ENCODE measurements around the gene CACNA1A.
A peak's percentile ranks its signal among the peaks of the same experiment; 100 is the strongest.
"Not testable (repeated sequence)": the region's sequence is repeated elsewhere in the genome, so short reads cannot be mapped to it uniquely, and the experiment has no call there.

Gene CACNA1A

DNA sequence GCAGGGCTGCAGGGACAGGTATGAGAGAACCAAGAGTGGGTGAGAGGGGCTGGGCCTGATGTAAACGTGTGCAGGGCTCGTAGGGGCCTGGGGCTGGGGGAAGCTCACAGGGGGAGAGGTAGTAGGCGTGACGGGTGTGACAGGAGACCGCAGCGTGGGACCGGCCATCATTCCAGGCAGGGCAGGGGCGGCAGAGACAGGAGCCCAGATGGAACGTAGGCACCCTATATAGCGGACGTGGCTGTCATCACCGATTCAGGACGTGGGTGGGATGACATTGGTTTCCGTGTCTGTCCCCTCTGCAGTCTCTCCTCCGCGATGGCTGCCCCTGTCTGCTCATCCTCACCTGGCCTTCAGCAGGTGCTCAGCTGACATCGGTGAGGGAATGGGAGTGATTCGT is 307.6 kb downstream of the CACNA1A start:
- DNase-seq (ENCODE audit: low read depth), result no peak

DNA sequence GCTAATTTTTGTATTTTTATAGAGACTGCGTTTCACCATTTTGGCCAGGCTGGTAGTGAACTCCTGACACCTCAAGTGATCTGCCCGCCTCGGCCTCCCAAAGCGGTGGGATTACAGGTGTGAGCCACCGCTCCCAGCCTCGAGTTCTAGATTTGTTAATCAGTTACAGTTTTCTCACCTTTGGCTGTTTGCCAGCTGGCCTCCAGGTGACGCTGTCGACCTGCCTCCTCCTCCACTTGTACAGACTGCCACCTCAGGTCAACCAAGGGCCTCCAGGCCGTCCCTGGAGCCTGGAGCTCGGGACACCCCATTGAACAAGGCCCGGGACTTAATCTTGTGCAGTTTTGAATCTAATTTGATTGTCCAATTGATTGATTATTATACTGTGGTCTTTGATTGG is 310.6 kb downstream of the CACNA1A start:
- peak; percentile 44 for DNase-seq (ENCODE audit: low read depth)

DNA sequence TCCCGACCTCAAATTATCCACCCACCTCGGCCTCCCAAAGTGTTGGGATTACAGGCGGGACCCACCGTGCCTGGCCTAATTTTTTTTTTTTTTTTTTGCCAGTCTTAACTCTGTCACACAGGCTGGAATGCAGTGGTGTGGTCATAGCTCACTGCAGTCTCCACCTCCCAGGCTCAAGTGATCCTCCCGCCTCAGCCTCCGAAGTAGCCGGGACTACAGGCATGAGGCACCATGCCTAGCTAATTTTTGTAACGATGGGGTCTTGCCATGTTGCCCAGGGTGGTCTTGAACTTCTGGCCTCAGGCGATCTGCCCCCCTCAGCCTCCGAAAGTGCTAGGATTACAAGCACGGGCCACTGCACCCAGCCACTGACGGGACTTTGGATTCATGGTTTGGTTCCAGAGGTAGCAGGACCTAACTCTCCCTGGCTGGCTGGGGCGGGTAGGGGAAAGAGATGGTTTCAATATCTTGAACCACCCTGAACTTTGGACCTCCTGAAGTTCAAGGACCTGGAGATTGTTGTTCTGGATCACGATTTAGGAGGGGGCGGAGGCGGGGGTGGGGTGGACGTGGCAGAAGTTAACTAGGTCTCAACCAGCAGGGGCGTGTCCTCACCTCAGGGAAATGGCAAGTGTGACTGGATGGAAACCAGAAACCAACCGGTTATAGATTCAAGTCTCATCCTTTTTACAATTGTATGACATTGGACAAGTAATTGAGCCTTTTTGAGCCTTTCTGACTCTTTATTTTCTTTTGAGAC is 315.3 kb downstream of the CACNA1A start:
- DNase-seq (ENCODE audit: low read depth), result no peak

DNA sequence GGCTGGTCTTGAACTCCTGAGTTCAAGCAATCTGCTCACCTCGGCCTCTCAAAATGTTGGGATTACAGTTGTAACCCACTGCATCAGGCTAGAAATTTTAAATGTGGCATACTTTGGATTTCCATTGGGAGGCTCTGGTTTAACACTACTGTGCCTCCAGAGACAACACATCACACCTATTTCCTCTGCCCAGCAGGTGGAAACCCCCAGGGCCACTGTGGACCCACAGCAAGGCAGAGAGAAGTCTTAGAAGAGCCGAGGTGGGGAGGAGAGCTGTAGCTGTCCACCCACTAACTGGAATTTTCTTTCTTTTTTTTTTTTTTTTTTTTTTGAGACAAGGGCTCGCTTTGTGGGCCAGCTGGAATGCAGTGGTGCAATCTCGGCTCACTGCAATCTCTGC is 316.7 kb downstream of the CACNA1A start:
- no peak for DNase-seq (ENCODE audit: low read depth)

DNA sequence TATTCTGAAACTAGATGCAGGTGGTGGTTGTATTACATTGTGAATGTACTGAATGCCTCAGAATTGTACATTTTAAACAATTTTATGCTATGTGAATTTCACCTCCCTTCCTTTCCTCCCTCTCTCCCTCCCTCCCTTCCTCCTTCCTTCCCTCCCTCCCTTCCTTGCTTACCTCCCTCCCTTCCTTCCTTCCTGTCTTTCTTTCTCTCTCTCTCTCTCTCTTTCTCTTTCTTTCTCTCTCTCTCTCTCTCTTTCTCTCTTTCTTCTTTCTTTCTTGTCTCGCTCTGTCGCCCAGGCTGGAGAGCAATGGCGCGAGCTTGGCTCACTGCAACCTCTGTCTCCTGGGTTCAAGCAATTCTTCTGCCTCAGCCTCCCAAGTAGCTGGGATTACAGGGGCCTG is 318.9 kb downstream of the CACNA1A start:
- DNase-seq (ENCODE audit: low read depth), result no peak

DNA sequence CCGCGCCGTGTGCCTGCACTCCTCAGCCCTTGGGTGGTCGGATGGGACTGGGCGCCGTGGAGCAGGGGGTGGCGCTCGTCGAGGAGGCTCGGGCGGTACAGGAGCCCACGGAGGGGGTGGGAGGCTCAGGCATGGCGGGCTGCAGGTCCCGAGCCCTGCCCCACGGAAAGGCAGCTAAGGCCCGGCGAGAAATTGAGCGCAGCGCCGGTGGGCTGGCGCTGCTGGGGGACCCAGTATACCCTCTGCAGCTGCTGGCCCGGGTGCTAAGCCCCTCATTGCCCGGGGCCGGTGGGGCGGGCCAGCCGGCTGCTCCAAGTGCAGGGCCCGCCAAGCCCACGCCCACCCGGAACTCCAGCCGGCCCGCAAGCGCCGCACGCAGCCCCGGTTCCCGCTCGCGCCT is 319.6 kb downstream of the CACNA1A start:
- DNase-seq (ENCODE audit: low read depth), result not testable (repeated sequence)

DNA sequence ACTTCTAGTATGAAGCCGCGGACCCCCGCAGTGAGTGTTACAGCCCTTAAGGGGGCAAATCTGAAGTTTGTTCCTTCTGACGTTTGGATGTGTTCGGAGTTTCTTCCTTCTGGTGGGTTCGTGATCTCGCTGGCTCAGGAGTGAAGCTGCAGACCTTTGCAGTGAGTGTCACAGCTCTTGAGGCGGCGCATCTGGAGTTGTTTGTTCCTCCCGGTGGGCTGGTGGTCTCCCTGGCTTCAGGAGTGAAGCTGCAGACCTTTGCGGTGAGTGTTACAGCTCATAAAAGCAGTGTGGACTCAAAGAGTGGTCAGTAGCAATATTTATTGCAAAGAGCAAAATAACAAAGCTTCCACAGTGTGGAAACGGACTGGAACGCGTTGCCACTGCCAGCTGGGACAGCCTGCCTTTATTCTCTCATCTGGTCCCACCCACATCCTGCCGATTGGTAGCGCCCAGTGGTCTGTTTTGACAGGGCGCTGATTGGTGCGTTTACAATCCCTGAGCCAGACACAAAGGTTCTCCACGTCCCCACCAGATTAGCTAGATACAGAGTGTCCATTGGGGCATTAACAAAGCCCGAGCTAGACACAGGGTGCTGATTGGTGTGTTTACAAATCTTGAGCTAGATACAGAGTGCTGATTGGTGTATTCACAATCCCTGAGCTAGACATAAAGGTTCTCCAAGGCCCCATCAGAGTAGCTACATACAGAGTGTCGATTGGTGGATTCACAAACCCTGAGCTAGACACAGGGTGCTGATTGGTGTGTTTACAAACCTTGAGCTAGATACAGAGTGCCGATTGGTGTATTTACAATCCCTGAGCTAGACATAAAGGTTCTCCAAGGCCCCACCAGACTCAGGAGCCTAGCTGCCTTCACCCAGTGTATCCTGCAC is 320.3 kb downstream of the CACNA1A start:
- not testable (repeated sequence) for DNase-seq (ENCODE audit: low read depth)

DNA sequence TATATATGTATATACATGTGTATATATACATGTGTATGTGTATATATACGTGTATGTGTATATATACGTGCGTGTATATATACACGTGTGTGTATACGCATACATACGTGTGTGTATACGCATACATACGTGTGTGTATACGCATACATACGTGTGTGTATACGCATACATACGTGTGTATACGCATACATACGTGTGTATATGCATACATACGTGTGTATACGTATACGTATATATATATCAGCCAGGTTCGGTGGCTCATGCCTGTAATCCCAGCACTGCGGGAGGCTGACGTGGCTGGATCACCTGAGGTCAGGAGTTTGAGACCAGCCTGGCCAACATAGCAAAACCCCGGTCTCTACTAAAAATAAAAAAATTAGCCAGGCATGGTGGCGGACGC is 321.4 kb downstream of the CACNA1A start:
- not testable (repeated sequence) for DNase-seq (ENCODE audit: low read depth)

DNA sequence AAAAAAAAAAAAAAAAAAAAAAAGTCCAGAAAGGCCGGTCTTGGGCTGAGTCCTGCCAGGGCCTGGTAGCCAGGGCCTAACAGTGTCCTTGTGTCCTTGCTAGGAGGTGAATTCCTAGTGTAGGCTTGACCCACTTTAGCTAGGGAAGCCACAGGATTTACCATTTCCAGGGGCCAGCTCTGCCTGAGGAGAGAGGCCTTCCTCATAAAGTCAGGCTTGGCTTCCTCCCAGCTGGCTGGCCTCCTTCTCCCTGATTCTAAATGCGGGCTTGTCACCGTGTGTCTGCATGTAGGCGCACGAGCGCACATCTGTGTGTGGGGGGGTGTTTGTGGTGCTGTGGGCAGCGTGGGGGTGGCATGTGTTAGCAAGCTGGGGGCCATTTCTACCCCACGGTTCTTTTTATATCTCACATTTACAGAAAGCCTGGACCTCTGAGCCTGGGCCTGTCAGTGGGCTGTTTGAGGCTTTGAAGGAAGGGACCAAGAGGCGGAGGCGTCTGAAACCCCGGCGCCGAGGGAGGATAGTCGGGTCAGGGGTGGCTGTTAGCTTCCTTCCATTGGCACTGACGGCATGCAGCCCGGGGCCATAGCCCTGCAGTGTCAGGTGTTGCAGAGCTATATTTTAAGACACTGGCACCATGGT is 324.4 kb downstream of the CACNA1A start:
- no peak for DNase-seq (ENCODE audit: low read depth)

DNA sequence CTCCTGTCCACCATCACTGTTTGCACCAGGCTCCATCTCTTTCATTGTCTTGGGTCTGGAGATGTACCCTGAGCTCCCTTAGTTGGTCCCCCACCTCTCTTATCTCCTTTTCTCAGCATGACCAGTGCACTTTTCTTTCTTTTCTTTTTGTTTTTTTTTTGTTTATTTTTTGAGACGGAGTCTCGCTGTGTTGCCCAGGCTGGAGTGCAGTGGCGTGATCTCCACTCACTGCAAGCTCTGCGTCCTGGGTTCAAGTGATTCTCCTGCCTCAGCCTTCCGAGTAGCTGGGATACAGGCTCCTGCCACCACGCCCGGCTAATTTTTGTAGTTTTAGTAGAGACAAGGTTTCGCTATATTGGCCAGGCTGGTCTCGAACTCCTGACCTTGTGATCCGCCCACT is 328.0 kb downstream of the CACNA1A start:
- DNase-seq (ENCODE audit: low read depth), result not testable (repeated sequence)

DNA sequence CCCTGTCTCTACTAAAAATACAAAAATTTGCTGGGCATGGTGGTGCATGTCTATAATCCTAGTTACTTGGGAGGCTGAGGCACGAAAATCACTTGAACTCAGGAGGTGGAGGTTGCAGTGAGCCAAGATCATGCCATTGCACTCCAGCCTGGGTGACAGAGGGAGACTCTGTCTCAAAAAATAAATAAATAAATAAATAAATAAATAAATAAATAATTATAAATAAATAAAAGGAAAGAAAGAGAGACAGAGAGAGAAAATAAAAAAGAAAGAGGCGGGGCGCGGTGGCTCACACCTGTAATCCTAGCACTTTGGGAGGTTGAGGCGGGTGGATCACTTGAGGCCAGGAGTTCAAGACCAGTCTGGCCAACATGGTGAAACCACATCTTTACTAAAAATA is 328.7 kb downstream of the CACNA1A start:
- DNase-seq (ENCODE audit: low read depth), result not testable (repeated sequence)

DNA sequence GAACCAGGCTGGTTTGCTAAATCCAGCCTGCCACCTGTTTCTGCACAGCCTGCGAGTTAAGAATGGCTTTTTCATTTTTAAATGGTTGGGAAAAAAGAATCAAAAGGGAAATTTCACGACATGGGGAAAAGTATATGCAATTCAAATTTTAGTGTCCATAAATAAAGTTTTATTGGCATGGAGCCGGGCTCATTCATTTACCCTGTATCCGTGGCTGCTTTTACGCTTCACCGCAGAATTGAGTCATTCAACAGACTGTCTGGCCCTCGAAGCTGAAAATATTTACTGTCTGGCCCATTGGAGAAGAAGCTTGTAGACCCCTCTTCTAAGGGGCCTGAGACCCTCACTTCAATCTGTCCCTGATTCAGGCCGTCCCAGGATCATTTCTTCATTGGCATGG is 329.9 kb downstream of the CACNA1A start:
- no peak for DNase-seq (ENCODE audit: low read depth)

DNA sequence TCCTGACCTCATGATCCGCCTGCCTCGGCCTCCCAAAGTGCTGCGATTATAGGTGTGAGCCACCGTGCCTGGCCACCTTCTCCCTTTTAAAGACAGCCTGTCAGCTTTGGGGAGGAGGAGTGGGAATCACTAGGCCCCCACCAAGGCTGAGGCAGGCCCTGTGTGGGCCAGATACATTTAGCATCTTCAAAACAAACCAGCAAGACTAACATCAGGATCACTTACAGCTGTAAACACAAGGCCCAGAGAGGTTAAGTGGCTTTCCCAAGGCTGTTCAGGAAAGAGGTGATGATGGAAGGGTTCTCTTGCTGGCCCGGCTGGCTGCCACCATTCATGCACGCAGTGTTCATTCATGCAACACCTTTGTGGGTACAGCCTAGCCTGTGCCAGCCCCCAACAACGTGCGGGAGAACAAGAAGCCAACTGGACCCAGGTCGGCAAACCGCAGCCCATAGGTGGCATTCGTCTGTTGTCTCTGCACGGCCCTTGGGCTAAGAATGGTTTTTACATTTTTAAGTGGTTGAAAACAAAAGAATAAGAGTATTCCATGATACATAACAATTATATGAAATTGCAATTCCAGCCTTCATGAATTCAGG is 333.0 kb downstream of the CACNA1A start:
- DNase-seq (ENCODE audit: low read depth), result no peak

DNA sequence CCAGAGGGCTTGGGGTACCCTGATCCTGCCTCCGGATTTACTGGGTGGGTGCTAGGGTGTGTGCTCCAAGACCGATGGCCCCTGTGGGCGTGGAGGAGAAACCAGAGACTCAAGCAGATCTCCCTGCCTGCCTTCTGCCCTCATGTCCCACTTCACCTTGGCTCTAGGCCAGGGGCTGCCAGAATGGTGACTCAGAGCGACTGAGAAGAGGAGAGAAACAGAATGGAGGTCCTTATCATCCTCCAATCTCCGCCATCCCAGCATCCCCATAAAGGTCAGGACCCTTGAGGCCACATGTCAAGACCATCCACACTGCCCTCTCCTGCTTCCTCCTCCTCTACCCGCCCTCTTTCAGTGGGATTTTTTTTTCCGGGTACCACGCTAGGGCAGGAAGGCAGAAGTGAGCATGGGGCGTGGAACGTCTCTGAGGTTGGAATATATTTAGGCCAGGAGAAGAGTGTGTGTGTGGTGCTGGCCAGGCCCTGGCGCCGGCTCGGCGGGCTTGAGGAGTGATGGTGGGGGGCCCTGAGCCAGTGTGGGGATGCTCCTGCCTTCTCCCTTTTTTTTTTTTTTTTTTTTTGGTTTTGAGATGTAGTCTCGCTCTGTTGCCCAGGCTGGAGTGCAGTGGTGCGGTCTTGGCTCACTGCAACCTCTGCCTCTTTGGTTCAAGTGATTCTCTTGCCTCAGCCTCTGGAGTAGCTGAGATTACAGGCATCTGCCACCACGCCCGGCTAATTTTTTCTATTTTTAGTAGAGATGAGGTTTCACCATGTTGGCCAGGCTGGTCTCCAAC is 333.7 kb downstream of the CACNA1A start:
- peak; percentile 69 for DNase-seq (ENCODE audit: low read depth)

DNA sequence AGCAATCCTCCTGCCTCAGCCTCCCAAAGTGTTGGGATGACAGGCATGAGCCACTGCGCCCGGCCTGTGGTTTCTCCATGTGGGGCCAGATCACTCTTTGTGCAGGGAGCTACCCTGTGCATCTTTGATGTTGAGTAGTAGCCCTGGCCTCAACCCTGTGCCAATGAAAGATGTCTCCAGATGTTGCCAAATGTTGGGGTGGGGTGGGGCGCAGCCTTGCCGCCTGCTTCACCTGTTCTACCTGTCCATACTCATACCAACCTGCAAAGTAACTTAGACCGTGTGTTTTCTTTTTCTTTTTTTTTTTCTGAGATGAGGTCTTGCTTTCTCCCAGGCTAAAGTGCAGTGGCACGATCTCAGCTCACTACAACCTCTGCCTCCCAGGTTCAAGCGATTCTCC is 335.1 kb downstream of the CACNA1A start:
- DNase-seq (ENCODE audit: low read depth), result no peak

DNA sequence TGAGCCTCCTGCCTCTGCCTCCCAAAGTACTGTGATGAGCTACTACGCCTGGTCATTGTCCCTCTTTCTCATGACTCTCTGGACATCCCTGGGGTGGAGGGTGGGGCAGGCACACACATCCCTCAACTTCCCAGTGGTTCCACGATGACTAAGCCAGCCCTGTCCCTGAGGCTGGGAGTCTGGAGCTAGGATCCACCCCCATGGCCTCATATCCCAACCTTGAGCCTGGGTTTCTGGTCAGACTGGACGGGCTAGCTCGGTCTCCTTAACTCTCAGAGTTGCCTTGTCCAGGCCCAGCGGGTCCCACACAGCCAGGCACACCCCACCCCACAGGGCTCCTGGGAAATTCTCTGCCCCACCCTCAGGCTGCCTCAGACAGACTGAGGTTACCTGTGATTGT is 336.5 kb downstream of the CACNA1A start:
- no peak for DNase-seq (ENCODE audit: low read depth)

DNA sequence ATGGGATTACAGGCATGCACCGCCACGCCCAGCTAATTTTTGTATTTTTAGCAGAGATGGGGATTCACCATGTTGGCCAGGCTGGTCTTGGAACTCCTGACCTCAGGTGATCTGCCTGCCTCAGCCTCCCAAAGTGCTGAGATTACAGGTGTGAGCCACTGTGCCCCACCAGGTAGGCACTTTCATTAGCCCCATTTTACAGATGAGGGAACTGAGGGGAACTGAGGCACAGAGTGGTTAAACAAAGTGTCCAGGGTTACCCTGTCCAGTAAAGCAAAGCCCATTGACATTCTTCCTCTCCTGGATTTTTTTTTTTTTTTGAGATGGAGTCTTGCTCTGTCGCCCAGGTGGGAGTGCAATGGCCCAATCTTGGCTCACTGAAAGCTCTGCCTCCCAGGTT is 340.1 kb downstream of the CACNA1A start:
- DNase-seq (ENCODE audit: low read depth), result not testable (repeated sequence)

DNA sequence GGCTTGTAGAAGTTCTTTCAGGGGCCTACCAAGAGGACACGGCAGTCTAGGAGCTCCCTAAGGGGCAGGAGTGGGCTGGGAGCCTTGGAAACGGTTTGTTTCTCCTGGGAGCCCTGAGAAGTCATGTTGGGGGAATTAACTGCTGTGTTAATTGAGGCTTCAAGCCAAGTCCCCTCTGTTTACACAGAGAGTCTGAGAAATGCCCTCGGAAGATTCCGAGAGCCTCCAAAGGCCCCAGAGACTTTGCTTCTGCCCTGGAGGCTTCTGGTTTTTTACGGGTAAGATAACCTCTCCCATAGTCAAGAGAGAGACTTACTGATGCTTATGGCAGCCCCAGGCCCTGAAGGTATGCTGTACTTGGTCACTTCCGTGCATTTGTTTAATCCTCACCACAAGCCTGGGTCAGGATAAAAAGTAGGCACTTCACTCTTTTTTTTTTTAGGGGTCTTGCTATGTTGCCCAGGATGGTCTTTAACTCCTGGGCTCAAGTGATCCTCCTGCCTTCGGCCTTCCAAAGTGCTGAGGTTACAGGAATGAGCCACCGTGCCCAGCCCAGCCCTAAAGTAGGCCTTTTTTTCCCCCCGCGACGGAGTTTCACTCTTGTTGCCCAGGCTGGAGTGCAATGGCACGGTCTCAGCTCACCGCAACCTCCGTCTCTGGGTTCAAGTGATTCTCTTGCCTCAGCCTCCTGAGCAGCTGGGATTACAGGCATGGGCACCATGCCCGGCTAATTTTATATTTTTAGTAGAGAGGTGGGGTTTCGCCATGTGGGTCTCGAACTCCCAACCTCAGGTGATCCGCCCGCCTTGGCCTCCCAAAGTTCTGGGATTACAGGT is 340.9 kb downstream of the CACNA1A start:
- no peak for DNase-seq (ENCODE audit: low read depth)

DNA sequence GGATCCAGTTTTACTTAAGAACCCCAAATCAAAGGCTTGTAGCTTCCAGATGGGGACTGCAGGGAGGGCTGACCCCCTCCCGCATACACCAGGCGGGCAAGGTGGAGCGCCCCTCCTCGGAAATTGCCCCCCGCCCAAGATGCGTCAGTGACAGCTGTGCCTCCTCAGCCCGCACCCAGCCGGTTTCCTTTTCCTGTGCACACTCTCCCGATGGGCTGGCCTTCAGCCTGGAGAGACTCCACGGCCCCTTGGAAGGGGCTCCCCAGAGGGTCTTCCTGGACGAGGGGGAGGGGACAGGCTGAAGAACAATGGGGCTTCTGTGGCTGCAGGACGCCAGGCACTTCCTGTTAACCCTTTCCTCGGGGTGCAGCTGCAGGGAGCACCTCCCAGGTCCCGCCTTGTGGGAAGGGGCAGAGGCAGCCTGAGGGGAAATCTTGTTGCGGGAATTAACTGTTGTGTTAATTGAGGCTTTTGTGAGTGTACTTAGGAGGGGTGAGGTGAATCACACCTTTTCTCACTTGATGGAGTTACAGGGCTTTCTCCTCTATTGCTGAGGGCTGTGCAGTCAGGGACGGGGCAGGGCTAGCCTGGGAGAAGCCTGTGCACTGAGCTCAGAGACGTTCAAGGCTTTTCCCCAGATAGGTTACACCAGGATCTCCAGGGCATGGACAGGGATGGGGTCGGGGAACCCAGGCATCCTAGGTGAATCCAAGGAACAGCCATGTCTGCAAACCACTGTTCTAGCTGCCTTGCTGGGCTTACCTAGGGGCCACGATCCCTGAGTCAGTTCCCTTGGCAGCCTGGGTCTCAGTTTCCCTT is 341.7 kb downstream of the CACNA1A start:
- peak; percentile 35 for DNase-seq (ENCODE audit: low read depth)
